KMS-11 (cell line): ENCODE data around the gene STK11IP.

Experiments used
- H2AFZ ChIP-seq: fragments of 200-600 bp; sonication (generic); 2 replicates; pipeline ENCODE4 v1.6.1; 2016; ENCODE audit warnings: antibody characterized with exemption, mixed run types, low read depth
- H3K27ac ChIP-seq: fragments of 200-600 bp; sonication (generic); 2 replicates; pipeline ENCODE4 v1.6.1; 2016; ENCODE audit warnings: mild to moderate bottlenecking, mixed run types
- H3K27me3 ChIP-seq: fragments of 200-600 bp; sonication (generic); 2 replicates; pipeline ENCODE4 v1.6.1; 2017; ENCODE audit warnings: mild to moderate bottlenecking, low read depth, mixed run types, moderate library complexity; ENCODE audit not compliant: insufficient read depth
- H3K36me3 ChIP-seq: fragments of 200-600 bp; sonication (generic); 2 replicates; pipeline ENCODE4 v1.6.1; 2017; ENCODE audit warnings: mild to moderate bottlenecking, mixed run types; ENCODE audit not compliant: insufficient read depth
- H3K4me1 ChIP-seq: fragments of 200-600 bp; sonication (generic); 2 replicates; pipeline ENCODE4 v1.6.1; 2016; ENCODE audit warnings: mild to moderate bottlenecking, low read depth, mixed run types; ENCODE audit not compliant: poor library complexity, severe bottlenecking
- H3K4me2 ChIP-seq: fragments of 200-600 bp; sonication (generic); 2 replicates; pipeline ENCODE4 v1.7.0; 2016; ENCODE audit warnings: mild to moderate bottlenecking, mixed run types
- H3K4me3 ChIP-seq: fragments of 200-600 bp; sonication (generic); IDR thresholded peaks from 2 replicates; pipeline ENCODE4 v1.6.1; 2017; ENCODE audit warnings: low read depth, low read length, mixed read lengths; ENCODE audit not compliant: insufficient read depth
- H3K79me2 ChIP-seq: fragments of 200-600 bp; sonication (generic); 2 replicates; pipeline ENCODE4 v1.6.1; 2016; ENCODE audit warnings: low read depth, mixed run types; ENCODE audit not compliant: insufficient read depth
- H3K9ac ChIP-seq: fragments of 200-600 bp; sonication (generic); 2 replicates; pipeline ENCODE4 v1.6.1; 2016; ENCODE audit warnings: mild to moderate bottlenecking, mixed run types
- H4K20me1 ChIP-seq: fragments of 200-600 bp; sonication (generic); 2 replicates; pipeline ENCODE4 v1.6.1; 2016; ENCODE audit warnings: mild to moderate bottlenecking, mixed run types; ENCODE audit not compliant: insufficient read depth
- TF ChIP-seq, protein P1 (sequence below): fragments of 200-600 bp; sonication (generic); conservative IDR thresholded peaks from 2 replicates; pipeline ENCODE4 v1.6.1; 2017; ENCODE audit warnings: low read depth, mild to moderate bottlenecking, antibody characterized with exemption, low read length, moderate library complexity, mixed read lengths

The STK11IP gene

DNA sequence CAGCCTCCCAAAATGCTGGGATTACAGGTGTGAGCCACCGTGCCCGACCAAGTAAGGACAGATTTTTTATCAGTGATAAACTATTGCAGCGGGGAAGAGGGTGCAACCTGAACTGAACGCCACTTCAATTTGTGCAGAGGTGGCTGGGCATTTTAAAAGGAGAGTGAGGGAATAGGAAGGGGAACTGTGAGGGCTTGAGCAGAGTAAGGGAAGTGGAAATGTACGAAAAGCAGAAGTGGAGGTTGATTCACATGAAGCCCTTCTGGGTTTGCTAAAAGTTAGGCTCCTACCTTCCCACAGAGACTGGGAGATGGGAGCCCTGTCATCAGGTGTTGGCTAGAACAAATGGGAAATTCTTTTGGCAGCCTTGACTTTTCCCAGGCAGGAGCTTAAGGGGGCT lies 6.1 kb downstream of the STK11IP start:
- Histone ChIP-seq H3K9ac (no peak overlapping the region), H3K36me3 (no peaks in the 10 kb centered on the region), H3K4me2 (no peak overlapping the region), H3K27ac (no peak overlapping the region), H3K27me3 (no peaks in the 10 kb centered on the region), H3K79me2 (no peaks in the 10 kb centered on the region), H2AFZ (no peak overlapping the region), H3K4me3 (no peak overlapping the region), H4K20me1 (no peaks in the 10 kb centered on the region), H3K4me1 (peaks cover 2% of the 10 kb centered on the region)
- TF ChIP-seq, protein P1, sequence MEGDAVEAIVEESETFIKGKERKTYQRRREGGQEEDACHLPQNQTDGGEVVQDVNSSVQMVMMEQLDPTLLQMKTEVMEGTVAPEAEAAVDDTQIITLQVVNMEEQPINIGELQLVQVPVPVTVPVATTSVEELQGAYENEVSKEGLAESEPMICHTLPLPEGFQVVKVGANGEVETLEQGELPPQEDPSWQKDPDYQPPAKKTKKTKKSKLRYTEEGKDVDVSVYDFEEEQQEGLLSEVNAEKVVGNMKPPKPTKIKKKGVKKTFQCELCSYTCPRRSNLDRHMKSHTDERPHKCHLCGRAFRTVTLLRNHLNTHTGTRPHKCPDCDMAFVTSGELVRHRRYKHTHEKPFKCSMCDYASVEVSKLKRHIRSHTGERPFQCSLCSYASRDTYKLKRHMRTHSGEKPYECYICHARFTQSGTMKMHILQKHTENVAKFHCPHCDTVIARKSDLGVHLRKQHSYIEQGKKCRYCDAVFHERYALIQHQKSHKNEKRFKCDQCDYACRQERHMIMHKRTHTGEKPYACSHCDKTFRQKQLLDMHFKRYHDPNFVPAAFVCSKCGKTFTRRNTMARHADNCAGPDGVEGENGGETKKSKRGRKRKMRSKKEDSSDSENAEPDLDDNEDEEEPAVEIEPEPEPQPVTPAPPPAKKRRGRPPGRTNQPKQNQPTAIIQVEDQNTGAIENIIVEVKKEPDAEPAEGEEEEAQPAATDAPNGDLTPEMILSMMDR, result no peak

DNA sequence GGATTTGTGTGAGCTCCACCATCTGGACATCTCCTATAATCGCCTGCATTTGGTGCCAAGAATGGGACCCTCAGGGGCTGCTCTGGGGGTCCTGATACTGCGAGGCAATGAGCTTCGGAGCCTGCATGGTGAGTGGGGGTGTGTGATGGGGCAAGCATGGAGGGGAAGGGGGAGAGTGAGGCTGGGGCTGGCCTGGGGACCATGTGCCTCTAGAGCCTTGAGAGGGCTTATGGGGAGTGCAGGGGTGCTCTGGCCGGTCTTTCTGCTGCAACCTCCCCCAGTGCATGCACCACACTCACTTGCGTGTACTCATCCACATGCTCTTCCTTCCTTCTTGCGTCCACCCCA lies 7.9 kb downstream of the STK11IP start:
- no peak overlapping the region for H3K4me3 ChIP-seq
- no peak overlapping the region for H3K27ac ChIP-seq
- TF ChIP-seq, protein P1, result no peak
- no peaks in the 10 kb centered on the region for H3K79me2 ChIP-seq
- no peaks in the 10 kb centered on the region for H4K20me1 ChIP-seq
- H3K4me1 ChIP-seq, result no peaks in the 10 kb centered on the region
- no peaks in the 10 kb centered on the region for H3K27me3 ChIP-seq
- H2AFZ ChIP-seq, result no peak overlapping the region
- H3K36me3 ChIP-seq, result no peaks in the 10 kb centered on the region
- no peak overlapping the region for H3K4me2 ChIP-seq
- H3K9ac ChIP-seq, result no peak overlapping the region

GRCh38 chr2:219607931-219608330 lies 10.3 kb downstream of the STK11IP start:
- no peaks in the 10 kb centered on the region for H3K36me3 ChIP-seq

DNA sequence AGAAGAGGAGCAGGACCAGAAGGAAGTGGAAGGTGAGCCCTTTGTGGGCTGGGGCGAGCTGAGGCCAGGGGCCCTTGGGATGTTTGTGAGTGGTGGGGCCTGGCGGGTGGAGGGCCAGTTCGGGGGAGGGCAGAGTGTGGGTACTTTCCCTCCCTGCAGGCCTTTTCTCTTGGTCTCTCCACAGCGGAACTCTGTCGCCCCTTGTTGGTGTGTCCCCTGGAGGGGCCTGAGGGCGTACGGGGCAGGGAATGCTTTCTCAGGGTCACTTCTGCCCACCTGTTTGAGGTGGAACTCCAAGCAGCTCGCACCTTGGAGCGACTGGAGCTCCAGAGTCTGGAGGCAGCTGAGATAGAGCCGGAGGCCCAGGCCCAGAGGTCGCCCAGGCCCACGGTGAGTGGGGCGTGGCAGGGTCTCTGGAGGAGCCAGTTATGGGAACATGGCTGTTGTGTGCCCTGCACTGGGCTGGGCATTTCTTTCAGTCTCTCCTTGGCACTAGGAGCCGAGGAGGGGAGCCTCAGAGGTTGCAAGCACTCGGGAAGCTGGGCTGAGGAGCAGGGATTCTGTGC lies 10.8 kb downstream of the STK11IP start:
- TF ChIP-seq, protein P1, result no peak
- Histone ChIP-seq H3K4me1 (no peaks in the 10 kb centered on the region), H4K20me1 (no peaks in the 10 kb centered on the region), H3K79me2 (no peaks in the 10 kb centered on the region), H3K9ac (no peak overlapping the region), H3K4me2 (no peak overlapping the region), H3K4me3 (no peak overlapping the region), H3K36me3 (no peaks in the 10 kb centered on the region), H3K27me3 (no peaks in the 10 kb centered on the region), H2AFZ (no peak overlapping the region), H3K27ac (no peak overlapping the region)

More at GRCh38 chr2:219607931-219608330, 10.3 kb downstream of the STK11IP start:
- Histone ChIP-seq H3K4me3 (no peak overlapping the region), H3K4me2 (no peak overlapping the region), H3K79me2 (no peaks in the 10 kb centered on the region), H3K9ac (no peak overlapping the region), H2AFZ (no peak overlapping the region), H3K27ac (no peak overlapping the region), H3K27me3 (no peaks in the 10 kb centered on the region), H3K4me1 (no peaks in the 10 kb centered on the region), H4K20me1 (no peaks in the 10 kb centered on the region)
- TF ChIP-seq, protein P1, result no peak
